BE2C (cell line): ENCODE results near the gene WDR53.
"Not testable (repeated sequence)": the region's sequence is repeated elsewhere in the genome, so short reads cannot be mapped to it uniquely, and the experiment has no call there.

ENCODE experiments used
- DNase-seq: peaks from one replicate; pipeline ENCODE4 v3.0.0-alpha.2; 2020
- H3K27me3 ChIP-seq: fragments of 250-450 bp; sonication (Bioruptor Pico); 2 replicates; pipeline ENCODE4 v1.5.1; 2020; ENCODE audit warnings: mild to moderate bottlenecking
- H3K36me3 ChIP-seq: fragments of 250-450 bp; sonication (Bioruptor Pico); 2 replicates; pipeline ENCODE4 v1.5.1; 2020; ENCODE audit warnings: mild to moderate bottlenecking
- H3K4me1 ChIP-seq: fragments of 250-450 bp; sonication (Bioruptor Pico); 2 replicates; pipeline ENCODE4 v1.5.1; 2020
- H3K4me3 ChIP-seq: 2 replicates; pipeline ENCODE4 v1.5.1; 2011; ENCODE audit warnings: low read depth, low read length
- H3K9me3 ChIP-seq: fragments of 250-450 bp; sonication (Bioruptor Pico); 2 replicates; pipeline ENCODE4 v1.5.1; 2020
- CTCF ChIP-seq: IDR thresholded peaks from 2 replicates; pipeline ENCODE4 v1.5.1; 2012; ENCODE audit warnings: mild to moderate bottlenecking, low read depth, low read length

Gene WDR53

GRCh38 chr3:196553551-196553950 lies 14.8 kb downstream of the WDR53 start:
- TF ChIP-seq CTCF, result no peak
- H3K36me3 ChIP-seq, result peaks cover 2% of the 10 kb centered on the region; the same call in 1 of the 2 replicates
- H3K4me1 ChIP-seq, result no peaks in the 10 kb centered on the region
- no peaks in the 10 kb centered on the region for H3K27me3 ChIP-seq
- DNase-seq, result no peak
- no peak overlapping the region for H3K4me3 ChIP-seq
- no peaks in the 10 kb centered on the region for H3K9me3 ChIP-seq

- no peaks in the 10 kb centered on the region for H3K4me1 ChIP-seq
- no peaks in the 10 kb centered on the region for H3K27me3 ChIP-seq
- no peak overlapping the region for H3K4me3 ChIP-seq
- TF ChIP-seq CTCF, result no peak
- no peaks in the 10 kb centered on the region for H3K9me3 ChIP-seq
- no peaks in the 10 kb centered on the region for H3K36me3 ChIP-seq
- no peak for DNase-seq
These were observed 16.1 kb downstream of the WDR53 start for GRCh38 chr3:196552253-196552652.

GRCh38 chr3:196550172-196550571 lies 18.2 kb downstream of the WDR53 start:
- not testable (repeated sequence) for H3K4me3 ChIP-seq, DNase-seq, H3K27me3 ChIP-seq, H3K4me1 ChIP-seq, H3K36me3 ChIP-seq, H3K9me3 ChIP-seq

GRCh38 chr3:196549312-196549711 lies 19.0 kb downstream of the WDR53 start:
- not testable (repeated sequence) for H3K27me3 ChIP-seq, H3K9me3 ChIP-seq, H3K36me3 ChIP-seq, H3K4me1 ChIP-seq, H3K4me3 ChIP-seq, DNase-seq

GRCh38 chr3:196547067-196547466 lies 21.3 kb downstream of the WDR53 start:
- DNase-seq, result no peak
- no peaks in the 10 kb centered on the region for H3K36me3 ChIP-seq
- TF ChIP-seq CTCF, result 0 out of 2 replicates have a peak, but pooled peaks have one; percentile 3
- no peak overlapping the region for H3K4me3 ChIP-seq
- no peaks in the 10 kb centered on the region for H3K4me1 ChIP-seq
- no peaks in the 10 kb centered on the region for H3K9me3 ChIP-seq
- no peaks in the 10 kb centered on the region for H3K27me3 ChIP-seq

- no peak overlapping the region for H3K4me3 ChIP-seq
- H3K36me3 ChIP-seq, result no peaks in the 10 kb centered on the region
- no peak for TF ChIP-seq CTCF
- no peak for DNase-seq
- H3K27me3 ChIP-seq, result no peaks in the 10 kb centered on the region
- H3K9me3 ChIP-seq, result no peaks in the 10 kb centered on the region
- H3K4me1 ChIP-seq, result no peaks in the 10 kb centered on the region
These were observed 21.8 kb downstream of the WDR53 start for GRCh38 chr3:196546537-196546936.

- Histone ChIP-seq H3K36me3 (no peaks in the 10 kb centered on the region), H3K4me3 (no peak overlapping the region), H3K4me1 (no peaks in the 10 kb centered on the region), H3K27me3 (no peaks in the 10 kb centered on the region), H3K9me3 (no peaks in the 10 kb centered on the region)
- no peak for DNase-seq
- no peak for TF ChIP-seq CTCF
These were observed 23.8 kb downstream of the WDR53 start for GRCh38 chr3:196544491-196544992.
